OCI-LY1 (cell line): ENCODE measurements around the gene FBXL19.

Experiments
- EZH2 ChIP-seq: fragments of 200-600 bp; sonication (generic), shearing (Covaris generic); IDR thresholded peaks from 2 replicates; pipeline ENCODE4 v1.8.0; 2017; ENCODE audit warnings: borderline replicate concordance, mixed run types, mild to moderate bottlenecking, antibody characterized with exemption, low read length, moderate library complexity, mixed read lengths
- TF ChIP-seq, protein P1 (sequence below): fragments of 200-600 bp; sonication (generic), shearing (Covaris generic); IDR thresholded peaks from 2 replicates; pipeline ENCODE4 v1.5.1; 2017; ENCODE audit warnings: mild to moderate bottlenecking, antibody characterized with exemption, low read length, moderate library complexity, mixed read lengths

DNA sequence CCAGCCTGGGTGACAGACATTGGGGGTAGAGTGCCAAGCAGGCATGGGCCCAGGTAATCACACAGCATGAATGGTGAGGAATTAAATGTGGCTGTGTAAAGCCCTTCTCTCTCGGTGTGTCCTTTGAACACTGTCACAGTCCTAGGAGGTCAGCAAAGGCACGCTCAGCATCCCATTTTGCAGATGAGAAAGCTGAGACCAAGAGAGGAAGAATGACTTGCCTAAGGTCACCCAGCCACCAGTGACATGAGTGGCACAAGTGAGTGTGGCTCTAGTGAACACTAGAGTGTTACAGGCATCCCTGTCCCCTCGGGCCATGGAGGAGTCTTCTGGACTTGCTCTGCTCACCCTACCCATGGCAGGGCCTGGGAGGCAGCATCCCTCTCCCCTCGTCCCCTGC, 16.3 kb upstream of the FBXL19 start:
- TF ChIP-seq, protein P1, sequence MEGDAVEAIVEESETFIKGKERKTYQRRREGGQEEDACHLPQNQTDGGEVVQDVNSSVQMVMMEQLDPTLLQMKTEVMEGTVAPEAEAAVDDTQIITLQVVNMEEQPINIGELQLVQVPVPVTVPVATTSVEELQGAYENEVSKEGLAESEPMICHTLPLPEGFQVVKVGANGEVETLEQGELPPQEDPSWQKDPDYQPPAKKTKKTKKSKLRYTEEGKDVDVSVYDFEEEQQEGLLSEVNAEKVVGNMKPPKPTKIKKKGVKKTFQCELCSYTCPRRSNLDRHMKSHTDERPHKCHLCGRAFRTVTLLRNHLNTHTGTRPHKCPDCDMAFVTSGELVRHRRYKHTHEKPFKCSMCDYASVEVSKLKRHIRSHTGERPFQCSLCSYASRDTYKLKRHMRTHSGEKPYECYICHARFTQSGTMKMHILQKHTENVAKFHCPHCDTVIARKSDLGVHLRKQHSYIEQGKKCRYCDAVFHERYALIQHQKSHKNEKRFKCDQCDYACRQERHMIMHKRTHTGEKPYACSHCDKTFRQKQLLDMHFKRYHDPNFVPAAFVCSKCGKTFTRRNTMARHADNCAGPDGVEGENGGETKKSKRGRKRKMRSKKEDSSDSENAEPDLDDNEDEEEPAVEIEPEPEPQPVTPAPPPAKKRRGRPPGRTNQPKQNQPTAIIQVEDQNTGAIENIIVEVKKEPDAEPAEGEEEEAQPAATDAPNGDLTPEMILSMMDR, result no peak
- no peak for TF ChIP-seq EZH2
